ENCODE results near the gene PKD2. TPM values are rescaled to one million over a fixed set of nuclear protein-coding genes. Genes with fewer than 3 reads are reported as not detected.
"Not testable (repeated sequence)": the region's sequence is repeated elsewhere in the genome, so short reads cannot be mapped to it uniquely, and the experiment has no call there.

The PKD2 gene
- total RNA-seq, 4 donors from 2014 or later, result 30.9 to 50.0 (median 40.7) TPM

- no peak overlapping the region for H3K27ac ChIP-seq
- H3K4me1 ChIP-seq, result peaks cover 12 to 17% of the 10 kb centered on the region in 2 donors
- DNase-seq, result peak in 1 of 2 donors; percentile 7
- intact Hi-C loops (cut with DNase I), result no loop called here
- WGBS, 2 donors, result 56 to 68% methylated on average over 2 of the region's 2 CpGs
- no peaks in the 10 kb centered on the region for H3K27me3 ChIP-seq
- no peak for TF ChIP-seq POLR2A (IDR thresholded peaks at IDR 0.05)
- TF ChIP-seq CTCF (IDR thresholded peaks at IDR 0.05), result no peak
- H3K9me3 ChIP-seq, result no peaks in the 10 kb centered on the region
- no peak overlapping the region for H3K4me3 ChIP-seq (replicated peaks in 1 of 3)
- H3K36me3 ChIP-seq, result no peaks in the 10 kb centered on the region
Observed at GRCh38 chr4:88107406-88108107, 100.1 kb downstream of the PKD2 start.

GRCh38 chr4:88108108-88108465 is 100.7 kb downstream of the PKD2 start:
- H3K4me1 ChIP-seq, result peaks cover 12 to 17% of the 10 kb centered on the region in 2 donors
- H3K9me3 ChIP-seq; H3K4me3 ChIP-seq (replicated peaks in 1 of 3); H3K27me3 ChIP-seq; DNase-seq; H3K36me3 ChIP-seq; H3K27ac ChIP-seq; intact Hi-C loops (cut with DNase I): not testable (repeated sequence)
- 90 to 93% methylated on average over 7 of the region's 7 CpGs for WGBS, 2 donors

- Histone ChIP-seq H3K27me3 (no peaks in the 10 kb centered on the region), H3K27ac (no peak overlapping the region), H3K9me3 (no peaks in the 10 kb centered on the region), H3K4me3 (replicated peaks in 1 of 3) (no peak overlapping the region), H3K36me3 (no peaks in the 10 kb centered on the region), H3K4me1 (peaks cover 12 to 17% of the 10 kb centered on the region in 2 donors)
- intact Hi-C loops (cut with DNase I), result no loop called here
- no peak for TF ChIP-seq CTCF (IDR thresholded peaks at IDR 0.05)
- TF ChIP-seq POLR2A (IDR thresholded peaks at IDR 0.05), result no peak
- peak in 1 of 2 donors; percentile 7 for DNase-seq
- WGBS, 2 donors, result 59 to 60% methylated on average over 5 of the region's 5 CpGs
Observed at GRCh38 chr4:88108747-88109122, 101.3 kb downstream of the PKD2 start.

GRCh38 chr4:88109123-88109881 is 101.9 kb downstream of the PKD2 start:
- TF ChIP-seq CTCF (IDR thresholded peaks at IDR 0.05) (no peak), POLR2A (IDR thresholded peaks at IDR 0.05) (no peak)
- no peaks in the 10 kb centered on the region for H3K36me3 ChIP-seq
- WGBS, 2 donors, result 67 to 70% methylated on average over 5 of the region's 5 CpGs
- H3K4me1 ChIP-seq, result peaks cover 12 to 17% of the 10 kb centered on the region in 2 donors
- H3K4me3 ChIP-seq (replicated peaks in 1 of 3), result no peak overlapping the region
- no peaks in the 10 kb centered on the region for H3K9me3 ChIP-seq
- intact Hi-C loops (cut with DNase I), result no loop called here
- H3K27ac ChIP-seq, result no peak overlapping the region
- peak in 1 of 2 donors; percentile 2 for DNase-seq
- H3K27me3 ChIP-seq, result no peaks in the 10 kb centered on the region

- no peaks in the 10 kb centered on the region for H3K27me3 ChIP-seq
- H3K27ac ChIP-seq, result no peak overlapping the region
- H3K4me1 ChIP-seq, result peaks cover 12 to 17% of the 10 kb centered on the region in 2 donors
- no peak overlapping the region for H3K4me3 ChIP-seq (replicated peaks in 1 of 3)
- 85 to 89% methylated on average over 2 of the region's 2 CpGs for WGBS, 2 donors
- intact Hi-C loops (cut with DNase I), result no loop called here
- no peak for DNase-seq
- H3K9me3 ChIP-seq, result no peaks in the 10 kb centered on the region
- TF ChIP-seq POLR2A (IDR thresholded peaks at IDR 0.05) (no peak), CTCF (IDR thresholded peaks at IDR 0.05) (no peak)
- no peaks in the 10 kb centered on the region for H3K36me3 ChIP-seq
Observed at GRCh38 chr4:88110826-88111225, 103.4 kb downstream of the PKD2 start.
